IgD-negative memory B cell (primary cell): ENCODE results near the gene DZIP3. TPM values are rescaled to one million over a fixed set of nuclear protein-coding genes. Genes with fewer than 3 reads are reported as not detected.

Source experiments
- H3K27ac Mint-ChIP-seq, 3 donors: one replicate each; pipeline ENCODE4 v1.8.0; 2020 to 2022; ENCODE audit warnings: mild to moderate bottlenecking in 3 of 3, mixed read lengths in 3 of 3, moderate library complexity in 1 of 3
- H3K27me3 Mint-ChIP-seq: one replicate; pipeline ENCODE4 v1.8.0; 2021; ENCODE audit warnings: mixed read lengths
- H3K36me3 Mint-ChIP-seq: one replicate; pipeline ENCODE4 v1.8.0; 2020; ENCODE audit warnings: mild to moderate bottlenecking, mixed read lengths
- H3K4me1 Mint-ChIP-seq, 3 donors: one replicate each; pipeline ENCODE4 v1.8.0; 2020 to 2022; ENCODE audit warnings: mixed read lengths in 3 of 3, mild to moderate bottlenecking in 1 of 3
- H3K4me3 Mint-ChIP-seq, 4 donors: one replicate each; pipeline ENCODE4 v1.8.0; 2020 to 2022; ENCODE audit warnings: mild to moderate bottlenecking in 4 of 4, mixed read lengths in 4 of 4, moderate library complexity in 3 of 4
- H3K9me3 Mint-ChIP-seq, 3 donors: one replicate each; pipeline ENCODE4 v1.8.0; 2020 to 2021; ENCODE audit warnings: mixed read lengths in 3 of 3, mild to moderate bottlenecking in 1 of 3
- polyA plus RNA-seq: library from polyadenylated mRNA; unstranded; fragments of 300-500 nt; fragmentation: Illumina TruSeq; gene quantifications from one replicate; pipeline ENCODE4 v1.2.3, GENCODE V29; 2021

The DZIP3 gene
- 6.2 TPM for polyA plus RNA-seq

- Mint-ChIP-seq H3K27me3 (no peaks in the 10 kb centered on the region), H3K4me3 (peak within 1 kb of the TSS; percentile 94 to 100 (median 97)), H3K9me3 (no peaks in the 10 kb centered on the region), H3K4me1 (peaks cover 16 to 24% (median 23%) of the 10 kb centered on the region in 3 donors), H3K27ac (peak within 1 kb of the TSS; percentile 87 to 100 (median 99)), H3K36me3 (peaks cover 2% of the 10 kb centered on the region)
Measured at GRCh38 chr3:108589081-108589997, at the start of gene DZIP3, which contains the start of gene CIP2A. TSS of gene DZIP3 (plus strand) at chr3:108589722. CDS start at chr3:108605407, 15,685 bp downstream. TSS of gene CIP2A (minus strand) at chr3:108589438. CDS start at chr3:108589375, 63 bp downstream.

- peak overlapping the region; percentile 79 to 88 (median 87) for H3K4me3 Mint-ChIP-seq
- H3K36me3 Mint-ChIP-seq, result peaks cover 9% of the 10 kb centered on the region
- H3K9me3 Mint-ChIP-seq, result no peaks in the 10 kb centered on the region
- H3K27me3 Mint-ChIP-seq, result no peaks in the 10 kb centered on the region
- H3K4me1 Mint-ChIP-seq, result peaks cover 3 to 13% (median 12%) of the 10 kb centered on the region in 3 donors
- H3K27ac Mint-ChIP-seq, result peak overlapping the region in 1 of 3 donors; percentile 80
Measured at GRCh38 chr3:108546247-108546646, 43.3 kb upstream of the DZIP3 start.

GRCh38 chr3:108546692-108547091 is 42.8 kb upstream of the DZIP3 start:
- peak overlapping the region in 1 of 3 donors; percentile 80 for H3K27ac Mint-ChIP-seq
- H3K27me3 Mint-ChIP-seq, result no peaks in the 10 kb centered on the region
- peaks cover 9% of the 10 kb centered on the region for H3K36me3 Mint-ChIP-seq
- no peaks in the 10 kb centered on the region for H3K9me3 Mint-ChIP-seq
- peak overlapping the region; percentile 79 to 88 (median 87) for H3K4me3 Mint-ChIP-seq
- peaks cover 3 to 13% (median 13%) of the 10 kb centered on the region in 3 donors for H3K4me1 Mint-ChIP-seq

GRCh38 chr3:108548304-108548703 is 41.2 kb upstream of the DZIP3 start:
- peaks cover 8 to 22% (median 19%) of the 10 kb centered on the region in 3 donors for H3K4me1 Mint-ChIP-seq
- H3K27ac Mint-ChIP-seq, result peak overlapping the region in 1 of 3 donors; percentile 17
- H3K27me3 Mint-ChIP-seq, result no peaks in the 10 kb centered on the region
- peaks cover 4% of the 10 kb centered on the region for H3K36me3 Mint-ChIP-seq
- no peak overlapping the region for H3K4me3 Mint-ChIP-seq
- no peaks in the 10 kb centered on the region for H3K9me3 Mint-ChIP-seq

- Mint-ChIP-seq H3K4me3 (no peak overlapping the region), H3K27me3 (no peaks in the 10 kb centered on the region), H3K36me3 (peaks cover 4% of the 10 kb centered on the region), H3K9me3 (no peaks in the 10 kb centered on the region), H3K27ac (no peak overlapping the region), H3K4me1 (peaks cover 8 to 22% (median 19%) of the 10 kb centered on the region in 3 donors)
Measured at GRCh38 chr3:108548886-108549285, 40.6 kb upstream of the DZIP3 start.

GRCh38 chr3:108552267-108553159 is 37.0 kb upstream of the DZIP3 start:
- Mint-ChIP-seq H3K4me1 (peaks cover 5 to 10% (median 9%) of the 10 kb centered on the region in 3 donors), H3K4me3 (peak overlapping the region in 2 of 4 donors; percentile 6 to 83), H3K9me3 (no peaks in the 10 kb centered on the region), H3K27me3 (no peaks in the 10 kb centered on the region), H3K27ac (peak overlapping the region in 1 of 3 donors; percentile 20), H3K36me3 (peaks cover 1% of the 10 kb centered on the region)

- peaks cover 1% of the 10 kb centered on the region for H3K36me3 Mint-ChIP-seq
- no peaks in the 10 kb centered on the region for H3K9me3 Mint-ChIP-seq
- H3K4me3 Mint-ChIP-seq, result no peak overlapping the region
- H3K4me1 Mint-ChIP-seq, result peaks cover 5 to 10% (median 7%) of the 10 kb centered on the region in 3 donors
- no peak overlapping the region for H3K27ac Mint-ChIP-seq
- no peaks in the 10 kb centered on the region for H3K27me3 Mint-ChIP-seq
Measured at GRCh38 chr3:108554229-108554628, 35.3 kb upstream of the DZIP3 start.

GRCh38 chr3:108554913-108555571 is 34.5 kb upstream of the DZIP3 start:
- Mint-ChIP-seq H3K36me3 (peaks cover 1% of the 10 kb centered on the region), H3K27me3 (no peaks in the 10 kb centered on the region), H3K27ac (no peak overlapping the region), H3K4me1 (peaks cover 6 to 10% (median 7%) of the 10 kb centered on the region in 3 donors), H3K4me3 (no peak overlapping the region), H3K9me3 (no peaks in the 10 kb centered on the region)

- peaks cover 6 to 10% (median 7%) of the 10 kb centered on the region in 3 donors for H3K4me1 Mint-ChIP-seq
- no peaks in the 10 kb centered on the region for H3K27me3 Mint-ChIP-seq
- no peak overlapping the region for H3K4me3 Mint-ChIP-seq
- no peak overlapping the region for H3K27ac Mint-ChIP-seq
- no peaks in the 10 kb centered on the region for H3K9me3 Mint-ChIP-seq
- H3K36me3 Mint-ChIP-seq, result peaks cover 1% of the 10 kb centered on the region
Measured at GRCh38 chr3:108555966-108556581, 33.4 kb upstream of the DZIP3 start.

GRCh38 chr3:108562565-108562964 is 27.0 kb upstream of the DZIP3 start:
- peaks cover 0 to 4% (median 0%) of the 10 kb centered on the region in 3 donors for H3K4me1 Mint-ChIP-seq
- no peaks in the 10 kb centered on the region for H3K9me3 Mint-ChIP-seq
- H3K27ac Mint-ChIP-seq, result no peak overlapping the region
- H3K4me3 Mint-ChIP-seq, result no peak overlapping the region
- peaks cover 6% of the 10 kb centered on the region for H3K36me3 Mint-ChIP-seq
- H3K27me3 Mint-ChIP-seq, result no peaks in the 10 kb centered on the region

- H3K9me3 Mint-ChIP-seq, result no peaks in the 10 kb centered on the region
- no peak overlapping the region for H3K27ac Mint-ChIP-seq
- H3K4me1 Mint-ChIP-seq, result peaks cover 0 to 3% (median 0%) of the 10 kb centered on the region in 3 donors
- no peaks in the 10 kb centered on the region for H3K27me3 Mint-ChIP-seq
- peak overlapping the region in 1 of 4 donors; percentile 53 for H3K4me3 Mint-ChIP-seq
- peaks cover 10% of the 10 kb centered on the region for H3K36me3 Mint-ChIP-seq
Measured at GRCh38 chr3:108564564-108564963, 25.0 kb upstream of the DZIP3 start.

GRCh38 chr3:108565506-108565905 is 24.0 kb upstream of the DZIP3 start:
- Mint-ChIP-seq H3K4me3 (no peak overlapping the region), H3K27ac (no peak overlapping the region)

GRCh38 chr3:108566599-108566998 is 22.9 kb upstream of the DZIP3 start:
- H3K27me3 Mint-ChIP-seq, result no peaks in the 10 kb centered on the region
- no peak overlapping the region for H3K4me3 Mint-ChIP-seq
- no peaks in the 10 kb centered on the region for H3K9me3 Mint-ChIP-seq
- H3K36me3 Mint-ChIP-seq, result peaks cover 8% of the 10 kb centered on the region
- peaks cover 0 to 3% (median 0%) of the 10 kb centered on the region in 3 donors for H3K4me1 Mint-ChIP-seq
- H3K27ac Mint-ChIP-seq, result no peak overlapping the region

More at GRCh38 chr3:108565506-108565905, 24.0 kb upstream of the DZIP3 start:
- peaks cover 10% of the 10 kb centered on the region for H3K36me3 Mint-ChIP-seq
- no peaks in the 10 kb centered on the region for H3K9me3 Mint-ChIP-seq
- peaks cover 0 to 3% (median 0%) of the 10 kb centered on the region in 3 donors for H3K4me1 Mint-ChIP-seq
- H3K27me3 Mint-ChIP-seq, result no peaks in the 10 kb centered on the region

- H3K36me3 Mint-ChIP-seq, result peaks cover 9% of the 10 kb centered on the region
- H3K27me3 Mint-ChIP-seq, result no peaks in the 10 kb centered on the region
- no peak overlapping the region for H3K27ac Mint-ChIP-seq
- H3K4me3 Mint-ChIP-seq, result no peak overlapping the region
- peaks cover 0 to 3% (median 0%) of the 10 kb centered on the region in 3 donors for H3K4me1 Mint-ChIP-seq
- H3K9me3 Mint-ChIP-seq, result peaks cover 0 to 6% (median 4%) of the 10 kb centered on the region in 3 donors
Measured at GRCh38 chr3:108569336-108569735, 20.2 kb upstream of the DZIP3 start.
